DMS53 treated with DMSO at 0.1 percent for 48 hours (cell line): Measurements from ENCODE around the gene WDR54.
"Not testable (repeated sequence)": the region's sequence is repeated elsewhere in the genome, so short reads cannot be mapped to it uniquely, and the experiment has no call there.

ENCODE experiments used
- DNase-seq: peaks from one replicate; lab custom pipeline; 2025; ENCODE audit not compliant: unreplicated experiment; lab: John Stamatoyannopoulos, UW

The WDR54 gene

DNA sequence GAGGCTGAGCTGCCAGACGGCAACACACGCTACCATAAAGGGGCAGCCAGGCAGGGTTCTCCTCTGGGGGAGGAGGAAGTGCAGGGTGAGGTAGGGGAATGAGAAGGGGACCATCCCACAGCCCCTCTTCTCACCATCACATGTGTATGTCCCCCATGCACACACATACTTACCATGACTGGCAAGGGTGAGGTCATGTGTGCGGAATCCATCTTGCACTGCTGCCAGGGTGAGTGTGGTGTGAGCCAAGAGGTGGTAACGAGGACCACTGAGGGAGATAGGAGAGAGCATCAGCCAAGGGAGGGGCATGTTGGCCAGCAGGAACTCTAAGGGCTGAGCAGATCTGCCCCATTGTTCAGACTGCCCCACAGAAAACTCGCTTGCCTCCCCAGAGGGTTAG, 7.1 kb downstream of the WDR54 start:
- no peak for DNase-seq

DNA sequence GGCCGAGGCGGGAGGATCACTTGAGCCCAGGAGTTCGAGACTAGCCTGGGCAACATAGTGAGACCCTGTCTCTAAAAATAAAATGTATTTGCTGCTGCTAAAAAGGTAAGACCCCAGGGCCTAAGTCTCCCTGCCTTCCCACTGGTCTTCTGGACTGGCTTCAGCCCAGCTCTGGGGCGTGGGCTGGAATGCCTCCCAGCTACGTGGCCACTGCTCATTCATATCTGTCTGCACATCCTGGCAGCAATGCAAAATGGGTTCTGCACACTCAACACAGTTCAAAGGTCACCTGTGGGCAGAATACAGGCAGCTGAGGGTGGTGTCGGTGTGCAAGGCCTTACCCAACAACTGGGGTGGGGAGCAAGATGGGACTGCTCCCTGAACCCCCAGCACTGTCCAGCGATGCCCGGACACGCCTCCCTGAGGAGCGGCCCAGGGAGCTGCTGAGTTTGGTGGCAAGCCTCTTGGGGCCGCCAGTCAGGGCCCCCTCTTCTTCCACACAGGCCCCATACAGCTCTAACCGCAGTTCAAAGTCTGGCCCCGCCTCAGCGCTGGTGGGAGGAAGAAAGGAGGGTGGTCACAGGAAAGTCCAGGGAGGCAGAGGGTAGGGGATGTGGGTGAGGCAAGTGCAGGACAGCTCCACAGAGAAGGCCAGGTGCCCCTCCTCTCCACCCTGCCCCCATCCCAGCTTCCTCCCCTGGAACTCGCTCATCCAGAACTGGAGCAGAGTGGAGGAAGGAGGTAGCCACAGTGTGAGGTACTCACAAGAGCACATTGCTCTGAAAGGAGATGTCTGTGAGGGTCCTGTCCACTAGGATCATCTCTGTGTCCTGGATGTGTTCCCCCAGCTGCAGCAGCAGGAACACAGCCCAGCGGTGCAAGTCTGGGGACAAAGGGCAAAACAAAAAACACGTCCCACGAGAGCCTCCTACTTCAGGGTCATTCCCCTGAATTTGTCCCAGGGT, 8.2 kb downstream of the WDR54 start:
- DNase-seq = no peak

DNA sequence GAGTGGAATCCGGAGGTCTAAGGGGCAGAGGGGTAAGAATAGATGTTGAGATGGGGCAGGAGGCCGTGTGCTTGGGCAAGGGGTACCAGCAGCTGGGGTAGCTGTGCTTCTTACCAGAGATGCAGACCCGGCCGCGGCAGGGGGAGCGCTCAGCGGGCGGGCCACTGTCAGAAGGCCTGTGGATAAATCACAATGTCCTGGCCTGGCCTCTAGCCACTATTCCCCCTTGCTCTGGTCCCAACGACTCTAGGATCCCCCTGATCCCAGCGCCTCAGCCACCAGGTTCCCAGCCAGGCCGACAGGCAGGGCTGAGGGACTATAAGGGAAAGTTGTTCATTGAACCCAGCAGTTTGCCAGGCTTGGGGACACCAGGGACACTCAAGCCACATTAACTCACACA, 9.0 kb downstream of the WDR54 start:
- no peak for DNase-seq

DNA sequence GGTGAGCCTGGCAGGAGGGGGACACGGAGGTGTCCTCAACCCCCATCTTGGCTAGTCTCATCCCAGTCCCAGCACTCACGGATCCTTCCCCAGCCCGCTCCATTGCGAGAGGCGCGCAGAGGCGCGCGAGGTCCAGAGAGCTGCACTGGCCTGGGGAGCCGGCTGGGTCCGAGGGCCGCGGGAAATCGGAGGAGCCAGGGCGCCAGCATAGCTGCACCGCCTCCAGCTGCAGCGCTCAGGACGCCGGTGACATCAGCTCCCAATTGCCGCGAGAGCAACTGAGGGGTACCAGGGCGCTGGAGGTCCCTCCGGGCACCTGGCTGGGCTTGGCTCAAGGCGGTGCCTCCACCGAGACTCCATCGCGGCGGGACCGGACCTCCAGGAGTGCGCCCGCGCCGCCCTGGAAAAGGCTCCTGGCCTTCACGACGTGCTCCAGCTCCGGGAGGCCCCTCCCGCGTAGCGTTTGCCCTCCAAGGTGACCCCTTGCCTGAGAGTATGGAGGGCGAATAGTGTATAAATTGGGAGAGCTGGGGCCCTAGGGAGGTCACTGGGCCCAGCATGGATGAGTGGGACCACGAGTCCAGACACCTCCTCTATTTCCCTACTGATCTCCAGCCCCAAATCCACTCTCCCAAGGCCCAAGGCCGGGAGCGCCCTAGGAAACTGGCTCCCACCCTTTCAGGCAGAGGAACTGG, 14.7 kb downstream of the WDR54 start:
- DNase-seq = no peak

DNA sequence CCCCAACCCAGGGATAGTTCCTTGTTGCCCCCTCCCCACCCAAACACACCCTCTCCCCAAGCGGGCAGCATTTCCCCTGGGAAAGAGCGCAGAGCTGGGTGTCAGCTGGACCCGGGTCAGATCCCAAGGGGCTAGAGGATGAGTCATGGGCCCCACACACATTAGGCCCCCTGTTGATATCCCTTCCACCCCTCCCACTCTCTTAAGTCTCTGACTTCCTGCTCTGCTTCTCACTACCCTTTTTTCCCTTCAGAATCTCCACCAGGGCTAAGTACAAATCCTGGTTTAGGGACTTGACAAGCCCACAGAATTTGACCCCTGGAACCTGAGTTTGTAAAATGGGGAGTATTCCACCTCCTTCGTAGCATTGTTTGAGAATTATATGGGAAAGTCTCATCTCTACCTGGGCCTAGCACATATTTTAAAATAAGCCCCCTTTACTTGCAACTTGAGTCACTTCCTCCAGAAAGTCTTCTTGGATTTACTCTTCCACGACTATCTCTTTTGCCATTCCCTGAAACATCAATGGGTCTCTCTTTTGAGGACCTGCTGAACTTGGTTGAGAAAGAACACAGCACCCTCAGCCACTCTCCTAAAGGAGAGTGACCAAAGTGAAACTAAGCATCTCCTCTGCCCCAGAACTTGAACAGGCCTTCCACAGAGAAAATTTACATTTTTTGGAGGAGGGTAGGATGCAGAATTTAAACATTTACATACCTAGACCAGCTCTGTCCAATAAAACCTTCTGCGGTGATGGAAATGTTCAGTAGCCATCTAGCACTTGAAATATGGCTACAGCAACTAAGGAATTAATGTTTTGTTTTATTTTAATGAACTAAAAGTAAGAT, 15.5 kb downstream of the WDR54 start:
- no peak for DNase-seq

DNA sequence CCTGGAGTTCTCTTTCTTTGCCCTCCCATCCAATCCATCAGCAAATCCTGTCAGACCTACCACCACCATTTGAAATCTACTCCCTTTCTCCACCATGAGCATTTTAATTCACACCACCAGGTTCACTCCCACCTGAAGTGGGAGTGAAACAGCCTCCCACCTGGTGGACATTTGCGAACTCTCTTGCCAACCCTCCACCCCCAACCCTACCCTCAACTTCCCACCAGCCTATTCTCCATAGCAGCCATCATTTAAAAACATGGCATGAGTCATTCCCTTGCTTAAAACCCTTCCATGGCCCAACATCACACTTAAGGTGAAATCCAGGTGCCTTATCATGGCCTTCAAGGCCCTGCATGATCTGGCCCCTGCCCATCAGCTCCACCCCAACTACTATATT, 16.7 kb downstream of the WDR54 start:
- DNase-seq = no peak

DNA sequence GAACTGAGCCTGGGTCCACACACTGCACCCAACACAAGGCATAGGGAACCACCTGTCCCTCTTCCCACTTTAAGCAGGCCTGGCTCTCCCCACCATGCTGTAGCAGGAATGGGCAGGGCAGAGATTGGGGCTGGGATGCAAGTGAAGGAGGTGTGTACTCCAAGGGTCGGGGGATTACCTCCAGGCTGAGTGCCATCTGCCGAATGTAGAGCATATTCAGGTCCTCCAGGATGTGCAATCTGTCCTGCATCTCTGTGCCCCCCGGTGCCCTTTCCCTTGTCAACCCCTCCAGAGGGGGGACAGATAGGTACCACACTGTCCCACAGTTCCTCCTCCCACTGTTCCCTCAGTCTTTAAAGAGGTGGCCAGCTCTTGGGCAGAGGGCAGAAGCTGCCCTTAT, 17.8 kb downstream of the WDR54 start:
- DNase-seq = no peak

DNA sequence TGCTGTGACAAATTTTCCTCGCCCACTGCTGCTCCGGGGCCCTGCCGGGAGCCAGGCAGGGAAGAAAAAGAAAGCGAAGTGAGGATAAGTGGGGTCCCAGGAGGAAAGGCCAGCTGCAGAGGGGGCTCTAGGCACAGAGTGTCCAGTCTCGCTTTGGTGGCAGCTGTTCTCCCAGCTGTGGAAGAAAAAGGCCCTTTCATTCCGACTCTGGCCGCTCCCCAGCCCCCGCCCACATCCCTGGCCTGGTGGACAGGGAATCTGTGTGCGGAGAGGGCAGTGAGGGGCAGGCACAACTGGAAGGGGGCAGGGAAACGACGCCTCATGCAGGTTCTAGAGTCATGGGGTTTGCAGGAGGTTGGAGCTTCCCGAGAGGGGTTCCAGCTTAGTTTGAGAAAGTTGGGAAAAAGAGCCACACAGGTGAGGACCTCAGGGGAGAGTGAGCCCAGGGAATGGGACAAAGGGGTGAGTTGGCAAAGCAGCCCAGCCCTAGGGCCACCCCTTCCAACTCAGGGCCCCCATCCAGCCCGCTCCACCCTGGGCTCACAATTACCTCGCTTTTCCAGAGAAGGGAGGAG, 18.4 kb downstream of the WDR54 start:
- DNase-seq = no peak

DNA sequence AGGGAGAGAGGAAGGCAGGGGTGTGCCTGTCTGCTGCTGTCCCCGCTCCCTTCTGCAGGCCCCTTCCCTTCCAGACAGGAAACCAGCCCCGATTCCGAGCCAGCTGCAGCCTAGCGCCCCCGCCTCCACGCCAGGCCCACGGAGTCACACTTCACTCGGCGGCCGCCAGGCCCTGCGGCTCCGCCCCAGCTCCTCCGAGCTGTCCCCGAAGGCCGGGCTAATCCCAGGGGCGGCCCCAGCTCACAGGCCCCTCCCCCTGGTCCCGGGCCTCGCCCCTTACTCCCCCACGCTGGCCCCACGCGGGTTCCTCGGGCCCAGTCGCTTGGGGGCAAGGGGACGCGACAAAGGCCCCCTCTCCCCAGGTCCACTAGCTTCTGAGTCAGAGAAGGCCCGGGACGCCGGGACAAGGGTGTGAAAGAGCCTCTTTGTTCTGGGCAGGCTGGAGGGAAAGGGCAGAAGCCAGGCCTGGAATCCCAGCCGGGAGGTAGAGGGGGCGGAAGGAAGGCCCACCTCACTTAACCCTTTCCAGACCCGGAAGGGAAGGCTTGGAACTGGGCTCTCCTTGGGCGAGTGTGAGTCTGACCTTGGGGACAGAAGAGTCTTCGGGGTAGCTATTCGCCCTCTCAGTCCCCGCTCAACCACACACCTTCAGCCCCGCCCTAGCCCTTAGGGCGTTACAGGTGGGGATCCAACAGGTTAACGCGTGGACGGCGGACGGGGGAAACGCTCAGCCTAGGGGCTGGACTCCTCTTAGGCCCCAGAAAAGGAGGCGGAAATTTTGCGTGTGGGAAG, 19.0 kb downstream of the WDR54 start:
- peak; percentile 54 for DNase-seq

DNA sequence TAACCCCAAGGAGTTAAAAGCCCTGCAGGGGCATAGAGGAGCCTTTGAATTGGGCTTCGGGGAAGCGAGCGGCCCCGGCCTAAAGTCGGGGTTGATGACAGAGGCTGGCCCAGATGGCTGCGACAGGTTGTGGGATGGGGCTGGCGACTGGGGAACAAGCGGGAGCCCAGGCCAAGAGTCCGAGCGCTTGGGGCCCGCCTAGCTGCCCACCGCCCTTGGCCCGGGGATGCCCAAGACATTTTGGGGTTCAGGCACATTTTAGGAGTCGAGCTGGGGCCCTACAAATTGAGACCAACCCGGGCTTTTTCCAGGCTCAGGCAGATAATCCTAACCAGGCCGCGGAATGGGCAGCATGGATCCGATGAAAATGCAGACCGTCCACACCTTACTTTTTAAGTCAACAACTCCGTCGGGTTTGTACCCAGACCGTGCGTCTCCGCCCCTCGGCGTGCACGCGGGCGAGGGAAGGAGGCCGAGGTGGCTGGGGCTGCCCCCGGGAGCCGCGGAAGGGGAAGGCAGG, 19.7 kb downstream of the WDR54 start:
- DNase-seq = no peak

DNA sequence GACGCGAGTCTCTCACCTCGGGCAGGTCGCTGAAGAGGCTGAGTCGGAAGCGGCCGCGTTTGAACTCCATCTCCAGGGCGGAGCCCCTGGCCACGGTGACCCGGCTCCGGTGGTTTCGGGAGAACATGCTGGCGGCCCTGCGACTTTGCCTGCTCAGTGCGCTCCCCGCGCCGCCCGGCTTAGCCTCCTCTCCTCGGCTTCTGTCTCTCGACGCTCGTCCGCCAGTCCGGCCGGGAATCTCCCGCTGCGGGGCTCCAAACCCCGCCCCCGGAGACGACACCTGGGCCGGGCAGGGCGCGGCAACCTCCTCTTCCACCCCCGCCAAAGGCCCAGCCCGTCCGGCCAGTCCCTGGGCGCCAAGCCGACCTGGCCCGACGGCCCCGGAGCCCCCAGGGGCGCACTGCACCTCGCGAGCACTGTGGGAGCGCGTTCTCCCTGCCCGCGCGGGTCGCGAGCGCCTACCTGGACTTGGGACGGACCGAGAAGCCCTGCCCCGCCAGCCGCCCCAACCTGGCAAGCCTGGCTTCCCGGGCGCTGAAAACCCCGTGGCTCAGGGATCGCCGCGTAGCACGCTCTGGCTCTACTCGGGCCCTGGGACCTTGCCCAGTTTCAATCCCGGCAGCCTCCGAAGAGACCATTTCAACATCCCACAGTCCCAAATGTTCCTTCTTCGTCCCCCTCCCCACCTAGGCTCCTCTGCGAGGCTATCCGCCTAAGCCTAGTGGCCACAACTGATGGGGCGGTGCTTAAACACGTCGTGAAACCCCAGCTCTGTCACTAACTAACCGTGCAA, 20.4 kb downstream of the WDR54 start, which contains the start of gene RTKN:
Gene RTKN, minus strand, starts transcription at position 248 of the 793 bp plus-strand sequence. Its CDS starts 121 bp downstream, at position 127.
- DNase-seq = peak; percentile 73

DNA sequence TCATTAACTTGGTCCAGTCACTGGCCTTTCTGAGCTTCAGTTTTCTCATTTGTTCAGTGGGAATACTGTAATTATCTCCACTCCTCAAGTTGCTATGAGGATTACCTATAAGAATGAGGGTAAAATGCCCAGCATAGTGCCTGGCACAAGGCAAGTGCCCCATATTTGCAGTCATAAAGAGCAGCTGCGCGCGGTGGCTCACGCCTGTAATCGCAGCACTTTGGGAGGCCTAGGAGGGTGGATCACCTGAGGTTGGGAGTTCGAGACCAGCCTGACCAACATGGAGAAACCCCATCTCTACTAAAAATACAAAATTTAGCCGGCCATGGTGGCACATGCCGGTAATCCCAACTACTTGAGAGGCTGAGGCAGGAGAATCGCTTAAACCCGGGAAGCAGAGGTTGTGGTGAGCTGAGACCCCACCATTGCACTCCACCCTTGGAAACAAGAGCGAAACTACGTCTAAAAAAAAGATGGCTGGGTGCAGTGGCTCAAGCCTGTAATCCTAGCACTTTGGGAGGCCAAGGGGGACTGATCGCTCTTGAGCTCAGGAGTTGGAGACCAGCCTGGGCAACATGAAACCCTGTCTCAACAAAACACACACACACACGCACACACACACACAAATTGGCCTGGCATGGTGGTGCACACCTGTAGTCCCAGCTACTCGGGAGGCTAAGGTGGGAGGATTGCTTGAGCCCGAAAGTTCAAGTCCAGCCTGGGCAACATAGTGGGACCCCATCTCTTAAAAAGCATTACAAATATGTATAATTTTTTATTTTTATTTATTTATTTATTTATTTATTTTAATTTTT, 21.2 kb downstream of the WDR54 start:
- DNase-seq = not testable (repeated sequence)

DNA sequence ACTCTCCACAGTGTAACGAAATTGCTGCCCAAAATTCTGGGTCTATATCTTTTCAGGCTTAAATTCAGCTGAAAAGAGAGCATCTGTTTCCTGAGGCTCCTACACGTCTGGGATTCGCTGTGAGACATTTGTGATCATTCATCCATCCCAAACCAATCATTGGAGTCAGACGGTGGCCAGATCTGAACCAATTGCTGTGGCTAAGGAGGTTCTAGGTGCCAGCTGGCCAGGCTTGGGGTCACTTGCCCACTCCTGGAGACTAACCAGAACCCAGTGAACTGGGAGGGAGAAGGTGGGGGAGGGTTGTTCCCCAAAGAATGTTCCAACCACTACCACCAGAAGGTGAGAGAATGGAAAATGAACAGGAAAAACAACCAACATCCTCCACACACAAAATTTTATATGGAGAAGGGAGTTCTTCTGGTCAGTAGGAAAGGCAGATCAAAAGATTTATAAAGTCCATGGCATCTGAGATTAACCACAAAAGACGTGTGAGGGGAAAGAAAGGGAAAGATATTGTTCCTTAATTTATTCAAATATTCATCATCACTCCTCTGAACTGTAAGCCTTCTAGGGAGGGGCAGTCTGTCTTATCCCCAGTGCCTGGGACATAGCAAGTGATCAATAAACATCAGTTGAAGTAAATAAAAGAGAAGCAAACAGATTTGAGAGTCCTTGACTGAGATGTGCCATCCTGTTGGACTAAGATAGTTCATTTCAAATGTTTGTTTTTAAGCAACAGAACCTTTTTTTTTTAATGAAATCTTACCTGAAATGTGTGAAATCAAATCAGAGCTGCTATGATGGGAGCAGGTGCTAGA, 23.2 kb downstream of the WDR54 start:
- DNase-seq = no peak

DNA sequence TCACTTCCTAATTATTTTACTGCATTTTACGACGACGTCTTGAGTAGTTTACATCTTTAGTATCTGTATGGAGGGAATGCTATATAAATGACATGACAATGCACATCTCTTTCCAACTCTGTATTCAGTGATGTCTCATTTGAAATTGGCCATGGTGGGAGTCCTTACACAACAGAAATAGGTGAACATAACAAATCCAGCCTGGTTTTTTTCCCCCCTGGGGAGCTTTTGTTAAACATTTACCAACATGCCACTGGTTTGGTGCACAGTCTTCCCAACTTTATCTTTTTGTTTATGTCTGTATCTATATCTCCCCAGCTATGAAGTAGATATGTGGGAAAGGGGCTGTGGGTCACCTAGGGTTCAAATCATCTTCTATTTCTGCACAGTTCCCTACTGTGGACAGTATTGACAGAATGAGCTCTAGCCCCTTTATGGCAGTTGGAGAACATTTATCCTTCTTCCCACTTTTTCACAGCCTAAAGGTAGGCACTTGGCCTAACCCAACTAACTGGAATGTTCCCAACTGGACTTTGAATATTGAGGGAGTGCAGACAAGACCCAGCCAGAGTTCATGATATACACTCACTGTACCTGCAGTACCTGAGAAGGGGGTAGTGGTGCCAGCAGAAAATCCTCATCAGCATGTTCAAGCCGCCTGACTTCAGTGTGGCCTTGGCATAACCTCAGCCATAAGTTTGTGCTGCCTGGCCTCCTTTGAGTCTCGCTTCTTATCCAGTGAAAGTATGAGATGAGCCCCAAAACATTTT, 25.9 kb downstream of the WDR54 start:
- no peak for DNase-seq

DNA sequence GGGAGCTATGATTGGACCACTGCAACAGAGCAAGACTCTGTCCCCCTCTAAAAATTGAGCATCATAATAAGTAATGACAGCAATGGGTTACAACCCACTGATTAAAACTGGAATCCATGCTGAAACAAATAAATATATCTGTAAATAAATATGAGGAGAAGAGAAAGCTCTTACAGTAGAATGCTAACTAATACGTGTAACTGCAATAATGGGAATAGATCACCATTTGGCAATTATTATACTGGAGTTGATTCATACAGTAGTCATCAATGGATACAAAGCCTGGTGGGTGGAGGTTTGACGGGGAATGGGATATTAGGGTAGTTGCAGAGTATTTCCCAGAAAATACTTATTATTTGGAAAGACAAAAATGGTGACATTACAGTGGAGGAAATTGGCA, 27.2 kb downstream of the WDR54 start:
- DNase-seq = no peak

DNA sequence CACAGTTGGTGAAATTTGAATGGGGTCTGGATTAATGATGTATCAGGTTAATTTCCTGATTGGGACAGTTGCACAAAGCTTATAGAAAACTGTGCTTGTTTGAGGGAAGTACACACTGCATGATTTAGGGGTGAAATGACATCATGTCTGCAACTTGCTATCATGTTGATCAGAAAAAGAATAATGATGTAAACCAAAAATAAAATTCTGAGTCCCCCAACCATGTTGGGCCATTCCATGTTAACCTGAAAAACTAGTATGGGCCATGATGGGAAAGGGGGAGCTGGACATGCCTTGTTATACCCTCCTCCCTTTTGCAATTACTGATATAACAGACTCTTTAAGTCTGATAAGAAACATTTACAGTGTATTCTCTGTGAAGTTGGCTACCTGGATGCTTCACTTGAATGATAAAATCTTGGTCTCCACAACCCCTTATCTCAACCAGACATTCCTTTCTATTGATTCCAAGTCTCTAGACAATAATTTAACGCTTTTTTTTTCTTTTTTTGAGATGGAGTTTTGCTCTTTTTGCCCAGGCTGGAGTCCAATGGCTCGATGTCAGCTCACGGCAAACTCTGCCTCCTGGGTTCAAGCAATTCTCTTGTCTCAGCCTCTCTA, 29.1 kb downstream of the WDR54 start:
- DNase-seq = no peak
